ENCODE results near the gene LASP1NB.

LASP1NB gene

DNA sequence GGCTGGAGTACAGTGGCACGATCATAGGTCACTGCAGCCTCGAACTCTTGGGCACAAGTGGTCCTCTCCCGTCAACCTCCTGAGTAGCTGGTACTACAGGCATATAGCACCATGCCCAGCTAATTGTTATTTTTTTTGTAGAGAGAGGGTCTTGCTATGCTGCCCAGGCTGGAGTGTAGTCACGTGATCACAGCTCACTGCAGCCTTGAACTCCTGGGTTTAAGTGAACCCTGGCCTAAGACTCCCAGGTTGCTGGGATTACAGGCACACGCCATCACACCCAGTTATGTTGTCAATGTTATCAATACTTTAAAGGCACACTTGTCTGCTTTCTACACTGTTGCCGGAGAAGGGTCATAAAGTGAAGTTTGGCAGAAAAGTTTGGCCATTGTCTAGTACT lies 22.0 kb upstream of the LASP1NB start:
- H3K4me3 ChIP-seq (ENCODE audit: low read depth, low read length) = no peak overlapping the region
- DNase-seq (ENCODE audit: low read depth) = no peak
- TF ChIP-seq, protein P1, sequence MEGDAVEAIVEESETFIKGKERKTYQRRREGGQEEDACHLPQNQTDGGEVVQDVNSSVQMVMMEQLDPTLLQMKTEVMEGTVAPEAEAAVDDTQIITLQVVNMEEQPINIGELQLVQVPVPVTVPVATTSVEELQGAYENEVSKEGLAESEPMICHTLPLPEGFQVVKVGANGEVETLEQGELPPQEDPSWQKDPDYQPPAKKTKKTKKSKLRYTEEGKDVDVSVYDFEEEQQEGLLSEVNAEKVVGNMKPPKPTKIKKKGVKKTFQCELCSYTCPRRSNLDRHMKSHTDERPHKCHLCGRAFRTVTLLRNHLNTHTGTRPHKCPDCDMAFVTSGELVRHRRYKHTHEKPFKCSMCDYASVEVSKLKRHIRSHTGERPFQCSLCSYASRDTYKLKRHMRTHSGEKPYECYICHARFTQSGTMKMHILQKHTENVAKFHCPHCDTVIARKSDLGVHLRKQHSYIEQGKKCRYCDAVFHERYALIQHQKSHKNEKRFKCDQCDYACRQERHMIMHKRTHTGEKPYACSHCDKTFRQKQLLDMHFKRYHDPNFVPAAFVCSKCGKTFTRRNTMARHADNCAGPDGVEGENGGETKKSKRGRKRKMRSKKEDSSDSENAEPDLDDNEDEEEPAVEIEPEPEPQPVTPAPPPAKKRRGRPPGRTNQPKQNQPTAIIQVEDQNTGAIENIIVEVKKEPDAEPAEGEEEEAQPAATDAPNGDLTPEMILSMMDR (IDR thresholded peaks at IDR 0.05; ENCODE audit: control insufficient read depth, extremely low read depth, insufficient read depth) = no peak

DNA sequence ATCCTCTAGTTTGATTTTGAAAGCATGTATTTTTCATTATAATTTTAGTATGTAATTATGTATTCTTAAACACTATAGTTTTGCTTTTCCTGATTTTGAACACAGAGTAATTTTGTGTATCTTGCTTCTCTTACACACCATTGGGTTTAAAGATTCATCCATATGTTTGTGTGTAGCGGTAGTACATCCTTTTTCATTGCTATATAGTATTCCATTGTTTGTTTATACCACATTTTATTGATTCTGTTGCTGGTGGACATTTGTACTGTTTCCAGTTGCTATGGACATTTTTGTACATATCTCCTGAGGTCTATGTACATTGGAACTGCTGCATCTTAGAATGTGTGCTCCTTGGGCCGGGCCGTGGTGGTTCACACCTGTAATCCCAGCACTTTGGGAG lies 20.5 kb upstream of the LASP1NB start:
- no peak overlapping the region for H3K4me3 ChIP-seq (ENCODE audit: low read depth, low read length)
- no peak for DNase-seq (ENCODE audit: low read depth)

DNA sequence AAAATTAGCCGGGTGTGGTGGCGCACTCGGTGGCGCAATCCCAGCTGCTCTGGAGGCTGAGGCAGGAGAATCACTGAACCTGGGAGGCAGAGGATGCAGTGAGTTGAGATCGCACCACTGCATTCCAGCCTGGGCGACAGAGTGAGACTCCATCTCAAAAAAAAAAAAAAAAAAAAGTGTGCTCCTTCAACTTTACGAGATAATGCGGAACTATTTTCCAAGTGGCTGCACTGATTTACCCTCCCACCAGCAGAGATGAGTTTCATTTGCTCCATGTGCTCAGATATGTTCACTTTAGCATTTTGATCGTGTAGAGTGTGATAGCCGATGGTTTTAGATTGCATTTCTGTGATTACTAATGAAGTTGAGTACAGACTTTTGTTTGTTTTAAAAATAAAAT lies 20.0 kb upstream of the LASP1NB start:
- TF ChIP-seq, protein P1 (IDR thresholded peaks at IDR 0.05; ENCODE audit: control insufficient read depth, extremely low read depth, insufficient read depth) = no peak
- DNase-seq (ENCODE audit: low read depth) = no peak
- H3K4me3 ChIP-seq (ENCODE audit: low read depth, low read length) = no peak overlapping the region

More for the DNA sequence above, 20.5 kb upstream of the LASP1NB start:
- TF ChIP-seq, protein P1 (IDR thresholded peaks at IDR 0.05; ENCODE audit: control insufficient read depth, extremely low read depth, insufficient read depth) = no peak

DNA sequence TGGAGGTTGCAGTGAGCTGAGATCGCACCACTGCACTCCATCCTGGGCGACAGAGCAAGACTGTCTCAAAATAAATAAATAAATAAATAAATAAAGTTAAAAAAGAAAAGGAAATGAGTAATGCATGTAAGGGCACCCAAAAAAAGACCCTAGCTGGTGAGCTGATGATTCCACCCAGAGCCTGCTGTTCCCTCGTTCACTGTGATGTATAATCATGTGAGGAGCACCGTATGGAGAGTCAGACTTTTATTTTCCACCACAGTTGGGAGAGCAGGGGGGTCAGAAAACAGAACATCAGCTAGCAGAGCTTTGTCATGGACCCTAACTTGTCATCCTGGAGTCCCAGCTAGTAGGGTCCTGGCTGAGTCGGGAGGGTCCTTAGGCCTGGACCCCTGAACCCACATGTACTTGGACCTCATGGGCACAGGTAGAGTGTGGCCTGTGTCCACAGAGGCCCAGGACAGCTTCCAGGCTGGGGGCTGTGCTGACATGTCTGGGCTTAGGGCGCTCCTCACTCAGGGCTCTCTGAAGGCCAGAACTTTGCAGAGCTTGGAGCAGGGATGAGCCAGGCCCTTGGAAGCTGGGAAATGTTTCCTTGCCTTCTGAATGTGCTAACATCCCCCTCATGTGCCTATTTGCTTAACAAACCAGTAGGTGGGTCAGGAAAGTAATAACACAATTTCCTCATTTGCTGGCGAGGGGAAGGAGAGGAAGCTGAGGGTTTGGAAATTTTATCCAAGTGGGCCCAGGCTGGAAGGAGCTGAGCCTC lies 18.8 kb upstream of the LASP1NB start:
- no peak overlapping the region for H3K4me3 ChIP-seq (ENCODE audit: low read depth, low read length)
- TF ChIP-seq, protein P1 (IDR thresholded peaks at IDR 0.05; ENCODE audit: control insufficient read depth, extremely low read depth, insufficient read depth) = no peak
- DNase-seq (ENCODE audit: low read depth) = no peak

DNA sequence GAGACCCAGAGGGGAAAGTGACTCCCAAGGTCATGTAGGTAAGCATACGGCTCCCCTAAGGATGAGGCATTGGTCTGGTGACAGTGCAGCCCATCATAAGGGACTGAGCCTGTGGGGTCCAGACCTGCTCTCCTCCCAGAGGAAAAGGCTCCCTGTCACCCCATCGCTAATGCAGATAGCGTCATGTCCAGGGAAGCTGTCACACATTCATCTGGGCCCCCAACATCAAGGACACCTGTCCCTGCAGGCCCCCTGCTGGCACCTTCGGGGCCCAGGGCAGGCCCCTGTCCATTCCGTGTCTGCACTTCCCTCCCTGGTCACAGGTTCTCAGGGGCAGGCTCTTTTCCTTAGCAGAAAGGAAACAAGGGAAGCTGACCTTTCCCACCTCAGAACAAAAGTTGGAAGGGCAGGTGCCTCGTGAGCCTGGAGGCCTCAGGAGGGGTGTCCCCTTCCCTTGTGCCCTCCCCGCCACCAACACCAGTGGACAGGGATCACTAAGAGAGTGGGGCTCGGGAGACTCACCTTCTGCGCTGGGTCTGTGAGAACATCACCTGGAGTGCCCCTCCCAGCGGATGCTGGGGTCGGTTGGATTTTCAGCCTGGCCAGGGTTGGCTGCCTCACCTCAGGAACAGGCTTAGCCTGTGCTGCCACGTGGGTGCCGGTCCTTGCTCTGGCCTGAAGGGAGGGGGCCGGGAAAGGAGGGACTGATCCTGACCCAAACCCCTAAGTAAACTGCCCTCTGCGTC lies 17.3 kb upstream of the LASP1NB start:
- DNase-seq (ENCODE audit: low read depth) = no peak
- no peak overlapping the region for H3K4me3 ChIP-seq (ENCODE audit: low read depth, low read length)
- TF ChIP-seq, protein P1 (IDR thresholded peaks at IDR 0.05; ENCODE audit: control insufficient read depth, extremely low read depth, insufficient read depth) = no peak

DNA sequence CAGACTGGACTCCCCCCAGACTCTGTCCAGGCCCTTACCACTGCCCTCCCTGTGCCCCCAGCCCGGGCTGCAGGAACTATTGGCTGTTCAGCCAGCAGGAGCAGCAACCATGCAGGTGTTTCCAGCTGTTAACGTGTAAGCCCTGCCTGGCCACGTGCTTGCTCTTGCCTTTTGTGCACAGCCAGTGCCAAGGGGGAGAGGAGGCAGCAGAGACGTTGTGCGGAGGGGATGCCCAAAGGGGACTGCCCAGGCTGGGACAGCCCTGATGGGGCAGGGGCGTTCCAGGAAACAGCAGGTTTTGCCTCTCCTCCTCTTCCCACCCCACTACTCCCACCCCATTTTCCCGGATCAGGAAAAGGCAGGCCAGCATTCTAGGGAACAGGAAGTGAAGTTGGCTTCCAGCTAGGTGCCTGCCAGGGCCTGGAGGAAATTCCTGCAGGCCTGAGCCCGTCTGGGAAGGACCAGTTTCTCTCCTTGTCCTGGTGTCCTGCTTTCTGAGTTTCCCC lies 16.7 kb upstream of the LASP1NB start:
- TF ChIP-seq, protein P1 (IDR thresholded peaks at IDR 0.05; ENCODE audit: control insufficient read depth, extremely low read depth, insufficient read depth) = no peak
- H3K4me3 ChIP-seq (ENCODE audit: low read depth, low read length) = no peak overlapping the region
- no peak for DNase-seq (ENCODE audit: low read depth)

Measured in LNCaP clone FGC (cell line).